Fibroblast of villous mesenchyme (primary cell): ENCODE results near the gene NCBP3. TPM values are rescaled to one million over a fixed set of nuclear protein-coding genes. Genes with fewer than 3 reads are reported as not detected.
"Not testable (repeated sequence)": the region's sequence is repeated elsewhere in the genome, so short reads cannot be mapped to it uniquely, and the experiment has no call there.

Experiments
- DNase-seq: peaks from one replicate; pipeline ENCODE4 v3.0.0-alpha.2; 2010; ENCODE audit warnings: low read depth
- H3K4me3 ChIP-seq: 2 replicates; pipeline ENCODE4 v1.5.1; 2011; ENCODE audit warnings: low read depth, mild to moderate bottlenecking, low read length
- total RNA-seq: library from RNA; depleted of rRNA; stranded (reverse); fragments of >200 nt; gene quantifications from 2 replicates; pipeline ENCODE4 v1.2.3, GENCODE V29; 2012
- TF ChIP-seq, protein P1 (sequence below): IDR thresholded peaks from 2 replicates; pipeline ENCODE4 v1.5.1; 2012; ENCODE audit warnings: low read depth, mild to moderate bottlenecking, low read length; ENCODE audit not compliant: insufficient read depth

The NCBP3 gene
- total RNA-seq, 1 donor: 26.3 TPM

DNA sequence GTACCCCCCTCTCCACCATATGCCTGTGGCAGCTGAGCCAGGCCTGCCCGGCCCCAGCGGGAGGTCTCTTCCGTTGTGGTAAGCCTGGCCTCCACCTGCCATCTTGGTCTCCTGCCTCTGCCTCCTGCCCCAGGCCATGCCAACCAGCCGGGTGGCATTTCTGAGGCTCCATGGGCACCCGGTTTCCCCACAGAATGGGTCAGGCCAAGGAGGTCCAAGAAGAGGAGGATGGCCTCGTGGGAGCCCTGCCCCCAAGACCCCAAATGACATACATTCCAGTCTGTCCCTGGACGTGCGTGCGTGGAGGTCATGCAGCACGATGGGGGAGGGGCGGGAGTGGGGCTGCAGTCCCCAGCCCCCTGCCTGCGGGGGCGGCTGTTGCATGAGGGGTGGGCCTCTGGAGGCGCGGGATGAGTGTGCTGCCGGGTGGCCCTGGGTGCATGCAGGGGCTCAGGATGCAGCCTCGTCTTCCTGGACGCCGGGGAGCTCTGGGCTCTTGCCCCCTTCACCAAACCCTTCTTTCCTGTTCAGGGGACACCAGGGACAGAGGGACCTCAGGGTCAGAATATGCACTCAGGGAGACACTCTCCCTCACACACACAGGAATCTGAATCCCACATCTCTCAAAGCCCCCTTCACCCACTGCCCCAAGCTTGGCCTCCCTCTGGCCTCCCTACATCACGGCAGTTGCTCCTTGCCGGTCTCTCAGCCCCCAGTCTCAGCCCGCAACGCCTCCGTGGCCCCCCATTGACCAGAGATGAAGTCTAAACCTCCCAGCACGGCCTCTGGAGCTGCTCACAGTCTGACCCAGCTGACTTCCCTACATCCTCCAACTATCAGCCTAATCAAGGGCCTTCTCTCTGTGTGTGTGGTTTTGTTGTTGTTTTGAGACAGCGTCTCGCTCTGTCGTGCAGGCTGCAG lies 16.0 kb upstream of the NCBP3 start:
- DNase-seq: no peak
- no peak overlapping the region for H3K4me3 ChIP-seq
- TF ChIP-seq, protein P1, sequence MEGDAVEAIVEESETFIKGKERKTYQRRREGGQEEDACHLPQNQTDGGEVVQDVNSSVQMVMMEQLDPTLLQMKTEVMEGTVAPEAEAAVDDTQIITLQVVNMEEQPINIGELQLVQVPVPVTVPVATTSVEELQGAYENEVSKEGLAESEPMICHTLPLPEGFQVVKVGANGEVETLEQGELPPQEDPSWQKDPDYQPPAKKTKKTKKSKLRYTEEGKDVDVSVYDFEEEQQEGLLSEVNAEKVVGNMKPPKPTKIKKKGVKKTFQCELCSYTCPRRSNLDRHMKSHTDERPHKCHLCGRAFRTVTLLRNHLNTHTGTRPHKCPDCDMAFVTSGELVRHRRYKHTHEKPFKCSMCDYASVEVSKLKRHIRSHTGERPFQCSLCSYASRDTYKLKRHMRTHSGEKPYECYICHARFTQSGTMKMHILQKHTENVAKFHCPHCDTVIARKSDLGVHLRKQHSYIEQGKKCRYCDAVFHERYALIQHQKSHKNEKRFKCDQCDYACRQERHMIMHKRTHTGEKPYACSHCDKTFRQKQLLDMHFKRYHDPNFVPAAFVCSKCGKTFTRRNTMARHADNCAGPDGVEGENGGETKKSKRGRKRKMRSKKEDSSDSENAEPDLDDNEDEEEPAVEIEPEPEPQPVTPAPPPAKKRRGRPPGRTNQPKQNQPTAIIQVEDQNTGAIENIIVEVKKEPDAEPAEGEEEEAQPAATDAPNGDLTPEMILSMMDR: no peak

DNA sequence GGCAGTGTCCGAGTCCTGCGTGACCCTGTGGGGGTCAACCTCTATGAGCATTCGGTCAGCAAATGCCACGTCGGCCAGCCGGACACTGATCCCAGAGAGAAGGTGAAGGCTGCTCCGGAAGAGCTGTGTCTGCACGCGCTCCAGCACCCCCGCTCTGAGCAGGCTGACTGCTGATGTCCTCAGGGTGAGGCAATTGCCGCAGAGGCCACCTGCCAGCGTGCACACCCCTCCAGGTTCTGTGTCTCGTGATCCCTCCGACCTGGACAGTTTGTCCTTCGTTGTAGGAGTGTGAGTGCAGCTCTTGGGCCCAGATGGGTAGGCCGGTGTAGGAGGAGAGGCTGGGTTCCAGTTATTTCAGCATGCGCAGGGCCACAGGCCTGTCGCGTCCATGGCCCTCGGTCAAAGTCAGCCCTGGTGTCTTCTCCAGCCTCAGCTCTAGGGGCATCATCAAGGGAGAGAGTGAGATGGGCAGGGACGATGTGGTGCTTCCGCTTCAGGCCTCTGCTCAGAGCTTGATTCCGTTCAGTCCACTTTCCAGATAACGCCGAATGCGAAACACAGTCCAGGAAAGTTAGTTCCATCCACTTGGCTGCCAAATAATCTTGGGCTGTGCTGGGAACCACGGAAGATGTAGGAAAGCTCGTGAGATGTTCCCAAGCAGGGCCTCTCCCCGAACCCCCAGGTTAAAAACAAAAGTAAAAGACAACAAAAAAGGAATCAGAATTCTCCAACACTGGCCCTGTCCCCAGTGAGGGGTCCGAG lies 15.1 kb upstream of the NCBP3 start:
- no peak for DNase-seq
- no peak overlapping the region for H3K4me3 ChIP-seq
- TF ChIP-seq, protein P1: no peak

DNA sequence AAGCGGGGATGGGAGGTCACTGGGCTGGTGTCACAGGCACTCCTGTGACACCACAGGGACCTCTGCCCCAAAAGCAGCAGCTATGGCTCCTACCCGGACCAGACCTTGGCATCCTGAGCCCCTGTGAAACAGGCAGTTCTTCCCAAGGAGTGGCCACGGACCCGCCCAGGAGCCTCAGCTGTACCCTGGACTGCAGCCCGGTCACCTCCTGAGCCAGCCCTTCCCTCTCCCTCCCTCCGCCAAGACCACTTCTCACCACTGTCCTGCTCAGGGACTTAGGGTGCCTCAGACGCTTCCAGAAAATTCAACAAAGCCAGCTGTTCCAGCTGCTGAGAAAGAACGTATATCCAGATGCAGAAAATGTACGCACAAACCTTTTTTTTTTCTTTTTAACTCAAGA lies 13.9 kb upstream of the NCBP3 start:
- no peak overlapping the region for H3K4me3 ChIP-seq
- no peak for DNase-seq
- TF ChIP-seq, protein P1: no peak

DNA sequence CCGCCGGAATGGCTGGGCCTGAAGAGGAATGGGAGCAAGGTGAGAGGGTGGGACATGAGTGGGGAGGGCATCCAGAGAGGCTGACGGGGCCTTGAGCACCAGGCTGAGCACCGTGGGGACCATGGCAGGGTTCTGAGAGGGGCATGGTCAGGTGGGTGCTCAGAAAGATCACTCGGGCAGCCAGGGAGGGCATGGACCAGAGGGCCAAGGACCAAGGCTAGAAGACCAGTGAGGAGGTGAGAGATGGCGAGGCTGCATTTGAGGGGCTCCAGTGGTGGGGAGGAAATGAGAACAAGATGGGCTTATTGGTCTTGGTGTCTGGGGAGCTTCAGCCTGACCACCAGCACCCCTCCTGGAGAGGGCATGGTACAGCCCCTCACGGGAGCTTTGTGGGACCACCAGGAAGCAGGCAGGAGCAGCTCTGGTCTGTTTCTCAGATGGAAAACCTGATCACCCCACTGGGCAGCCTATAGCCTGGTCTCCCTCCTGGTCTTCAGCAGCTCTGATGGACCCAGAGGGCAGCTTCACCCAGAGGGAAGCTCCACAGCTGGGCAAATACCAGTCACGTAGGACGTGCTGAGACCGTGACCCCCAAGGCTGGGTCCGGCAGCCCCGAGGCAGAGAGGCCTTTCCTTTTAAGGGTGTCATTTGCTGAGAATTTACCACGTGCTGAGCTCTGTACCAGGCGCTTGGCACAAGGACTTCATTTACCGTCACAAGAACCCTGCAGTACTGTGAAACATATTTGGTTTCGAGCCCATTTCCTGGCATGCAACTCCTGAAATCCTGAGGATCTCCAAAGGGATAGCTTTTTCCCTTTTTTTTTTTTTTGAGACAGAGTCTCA lies 11.4 kb upstream of the NCBP3 start:
- H3K4me3 ChIP-seq: no peak overlapping the region
- no peak for DNase-seq
- TF ChIP-seq, protein P1: no peak

DNA sequence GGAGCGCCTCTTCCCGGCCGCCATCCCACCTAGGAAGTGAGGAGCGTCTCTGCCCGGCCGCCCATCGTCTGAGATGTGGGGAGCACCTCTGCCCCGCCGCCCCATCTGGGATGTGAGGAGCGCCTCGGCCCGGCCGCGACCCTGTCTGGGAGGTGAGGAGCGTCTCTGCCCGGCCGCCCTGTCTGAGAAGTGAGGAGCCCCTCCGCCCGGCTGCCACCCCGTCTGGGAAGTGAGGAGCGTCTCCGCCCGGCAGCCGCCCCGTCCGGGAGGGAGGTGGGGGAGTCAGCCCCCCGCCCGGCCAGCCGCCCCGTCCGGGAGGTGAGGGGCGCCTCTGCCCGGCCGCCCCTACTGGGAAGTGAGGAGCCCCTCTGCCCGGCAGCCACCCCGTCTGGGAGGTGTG lies 8.2 kb upstream of the NCBP3 start:
- H3K4me3 ChIP-seq, DNase-seq: not testable (repeated sequence)

DNA sequence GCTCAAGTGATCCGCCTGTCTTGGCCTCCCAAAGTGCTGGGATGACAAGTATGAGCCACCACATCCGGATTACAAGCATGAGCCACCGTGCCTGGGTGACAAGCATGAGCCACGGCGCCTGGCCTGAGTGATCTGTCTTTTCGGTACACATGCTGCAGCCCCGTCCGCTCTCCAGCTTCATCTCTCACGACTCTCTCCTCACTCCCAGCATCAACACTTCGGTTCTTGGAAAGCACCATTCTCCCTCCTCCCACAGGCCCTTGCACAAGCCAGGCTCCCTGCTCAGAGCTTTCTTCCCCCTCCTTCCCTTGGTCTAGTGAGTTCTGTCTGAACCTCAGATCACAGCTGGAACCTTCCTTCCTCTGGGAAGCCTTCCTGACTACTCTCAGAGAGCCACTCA lies 6.5 kb upstream of the NCBP3 start:
- TF ChIP-seq, protein P1: no peak

More for the DNA sequence above, 6.5 kb upstream of the NCBP3 start:
- no peak for DNase-seq
- no peak overlapping the region for H3K4me3 ChIP-seq
